NCI-H460 (cell line): Measurements from ENCODE around the gene CTXND1. TPM values are rescaled to one million over a fixed set of nuclear protein-coding genes. Genes with fewer than 3 reads are reported as not detected.

Source experiments
- DNase-seq: peaks from one replicate; pipeline ENCODE4 v3.0.0-alpha.2; 2016; ENCODE audit warnings: low read depth; ENCODE audit errors: extremely low read depth
- total RNA-seq: library from RNA; depleted of rRNA; stranded (reverse); fragments of >200 nt; shearing (Covaris generic); gene quantifications from 2 replicates; pipeline ENCODE4 v1.2.3, GENCODE V29; 2014

Gene CTXND1
- total RNA-seq, 1 experiment from 2014 or later: not detected

DNA sequence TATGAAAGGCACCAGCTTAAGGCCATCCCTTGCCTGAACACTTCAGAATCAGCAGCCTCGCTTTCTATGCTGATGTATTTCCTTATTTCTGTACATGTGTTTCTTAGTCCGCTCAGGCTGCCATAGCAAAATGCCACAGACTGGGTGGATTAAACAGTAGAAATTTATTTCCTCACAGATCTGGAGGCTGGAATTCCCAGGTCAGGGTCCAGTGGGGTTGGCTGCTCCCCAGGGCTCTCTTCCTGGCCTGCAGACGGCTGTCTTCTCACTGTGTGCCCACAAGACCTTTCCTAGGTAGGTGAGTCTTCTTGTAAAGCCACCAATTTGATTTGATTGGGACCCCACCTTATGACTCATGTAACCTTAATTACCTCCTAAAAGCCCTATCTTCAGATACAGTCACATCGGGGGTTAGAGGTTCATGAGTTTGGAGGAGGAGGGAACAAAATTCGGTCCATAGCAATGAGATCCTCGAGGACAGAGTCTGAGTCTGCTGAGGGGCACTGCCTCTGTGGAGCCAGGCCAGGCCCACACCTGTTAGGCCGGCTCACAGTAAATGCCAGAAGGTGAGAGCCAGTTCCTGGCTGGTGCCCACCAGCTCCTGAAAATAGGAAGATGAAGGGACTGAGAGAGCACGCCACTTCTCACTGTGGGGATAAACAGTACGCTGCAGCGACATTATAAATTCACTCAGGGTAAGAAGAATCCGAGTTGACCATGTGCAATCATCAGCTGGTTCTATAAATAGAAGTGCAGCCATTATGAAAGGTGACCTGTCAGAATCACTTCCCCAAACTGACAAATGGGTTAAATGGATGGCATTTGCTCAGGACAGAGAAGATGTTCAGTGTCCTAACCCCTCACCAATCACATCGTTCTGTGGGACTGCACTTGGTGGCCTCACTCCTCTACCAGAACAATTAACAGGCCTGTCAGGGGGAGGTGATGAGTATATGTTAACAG, 41.1 kb downstream of the CTXND1 start:
- DNase-seq: no peak

DNA sequence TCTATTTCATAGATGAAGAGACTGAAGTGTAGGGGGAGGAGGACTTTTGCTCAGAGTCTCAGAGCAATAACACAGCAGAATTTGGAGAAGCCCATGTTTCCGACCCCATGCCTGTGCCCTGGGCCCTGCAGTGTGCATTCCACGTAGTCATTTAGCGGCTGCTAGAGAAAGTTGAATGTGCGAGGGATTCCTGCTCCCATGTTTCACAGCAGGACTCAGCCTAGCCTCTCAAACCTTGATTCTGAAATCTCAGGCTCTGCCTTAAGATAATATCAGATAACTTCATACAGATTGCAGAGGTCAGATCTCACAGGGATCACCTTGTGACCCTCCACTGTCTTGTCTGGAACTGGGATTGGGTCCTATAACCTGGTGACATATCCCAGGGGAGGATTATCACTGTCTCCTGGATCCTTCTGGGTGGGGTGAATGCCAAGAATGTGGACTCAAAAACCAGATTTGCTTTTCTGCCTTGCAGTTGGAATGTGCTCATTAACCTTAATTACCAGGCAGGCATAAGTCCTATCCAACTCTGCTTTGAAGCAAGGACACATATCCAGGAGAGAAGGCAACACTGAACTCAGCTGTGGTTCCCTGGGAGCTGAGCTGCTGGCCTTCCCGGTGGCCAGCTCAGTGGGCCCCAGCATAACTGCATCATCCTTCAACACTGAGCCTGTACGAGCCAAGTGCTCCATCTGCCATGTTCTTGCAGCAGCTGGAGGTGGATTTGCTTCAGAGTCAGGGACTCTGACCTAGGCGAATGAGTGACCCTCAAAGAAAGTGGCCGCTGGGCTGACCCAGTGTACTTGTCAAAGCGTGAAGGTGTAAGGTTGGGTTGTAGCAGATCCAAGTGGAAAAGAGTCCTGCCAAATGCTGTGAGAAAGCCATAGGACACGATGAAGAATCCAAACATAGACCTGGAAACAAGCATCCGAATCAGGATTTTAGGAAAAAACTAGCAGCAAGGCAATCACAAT, 43.0 kb downstream of the CTXND1 start:
- DNase-seq: no peak

- no peak for DNase-seq
Observed at GRCh38 chr15:80207887-80208286, 44.1 kb downstream of the CTXND1 start.

DNA sequence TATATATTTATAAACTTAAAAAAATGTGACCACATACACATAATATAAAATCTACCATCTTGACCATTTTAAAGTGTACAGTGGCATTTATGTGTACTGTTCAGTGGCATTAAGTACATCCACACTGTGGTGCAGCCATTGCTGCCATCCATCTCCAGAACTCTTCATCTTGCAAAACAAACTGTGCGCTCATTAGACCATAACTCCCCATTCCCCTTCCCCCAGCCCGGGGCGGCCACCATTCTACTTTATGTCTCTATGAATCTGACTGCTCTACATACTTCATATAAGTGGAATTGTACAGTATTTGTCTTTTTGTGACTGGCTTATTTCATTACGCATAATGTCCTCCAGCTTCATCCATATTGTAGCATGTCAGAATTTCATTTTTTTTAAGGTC, 47.8 kb downstream of the CTXND1 start:
- DNase-seq: no peak

DNA sequence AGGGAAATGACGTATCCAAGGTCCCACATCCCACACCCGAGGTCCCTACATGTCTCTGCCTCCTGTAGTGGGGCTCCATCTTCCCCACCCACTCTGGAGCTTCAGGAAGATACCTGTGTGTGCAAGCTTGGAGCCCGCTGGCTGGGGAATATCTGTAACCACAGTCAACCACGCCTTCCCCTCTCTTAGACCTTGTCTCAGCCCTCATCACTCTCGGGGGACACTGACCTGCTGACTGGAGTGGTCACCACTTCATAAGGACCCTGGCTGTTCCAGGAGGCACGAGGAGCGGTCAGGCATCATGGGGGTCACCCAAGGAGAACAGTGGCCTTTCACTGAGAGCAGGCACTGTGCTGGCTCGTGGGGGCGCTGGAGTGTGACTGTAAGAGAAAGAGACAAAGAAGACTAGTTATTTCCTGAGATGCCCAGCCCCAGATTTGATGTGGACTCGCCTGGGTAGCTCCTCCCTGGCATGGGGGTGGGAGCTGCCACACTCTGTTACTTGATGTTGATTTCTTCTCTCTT, 48.6 kb downstream of the CTXND1 start:
- no peak for DNase-seq

GRCh38 chr15:80202641-80203360, 49.2 kb downstream of the CTXND1 start:
- no peak for DNase-seq

DNA sequence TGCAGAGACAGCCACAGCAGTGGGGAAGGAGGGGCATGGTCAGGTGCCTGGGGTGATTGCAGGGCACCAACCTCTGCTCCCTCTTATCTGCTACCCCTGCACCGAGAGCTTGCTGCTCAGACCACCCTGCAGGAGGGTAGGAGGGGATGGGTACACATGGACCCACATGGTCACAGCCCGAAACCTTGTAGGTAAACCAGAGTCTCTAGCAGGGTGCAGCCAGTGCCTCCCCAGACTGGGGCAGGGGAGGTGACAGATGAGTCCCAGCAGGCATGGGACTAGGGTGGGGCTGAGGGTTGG, 50.0 kb downstream of the CTXND1 start:
- DNase-seq: no peak

- no peak for DNase-seq
Observed at GRCh38 chr15:80201256-80202015, 50.6 kb downstream of the CTXND1 start.

DNA sequence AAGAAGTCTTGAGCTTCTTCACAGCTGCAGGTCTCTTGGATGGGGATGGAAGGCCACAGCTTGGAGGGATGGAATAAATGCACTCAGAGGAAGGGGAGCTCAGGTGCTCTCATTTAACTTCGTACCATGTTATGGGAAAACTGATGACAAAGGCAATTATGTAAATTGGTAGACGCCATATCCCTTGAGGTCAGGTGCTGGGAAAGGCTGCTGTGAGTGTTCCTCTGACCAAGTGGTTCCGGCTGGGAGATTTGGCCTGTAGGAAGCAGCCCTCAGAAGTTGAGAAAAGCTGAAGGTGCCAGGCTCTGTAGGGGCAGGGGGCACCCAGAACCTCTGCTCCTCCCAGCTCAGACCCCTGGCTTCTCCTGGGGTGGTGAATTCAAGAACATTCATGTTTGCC, 52.1 kb downstream of the CTXND1 start:
- DNase-seq: no peak

DNA sequence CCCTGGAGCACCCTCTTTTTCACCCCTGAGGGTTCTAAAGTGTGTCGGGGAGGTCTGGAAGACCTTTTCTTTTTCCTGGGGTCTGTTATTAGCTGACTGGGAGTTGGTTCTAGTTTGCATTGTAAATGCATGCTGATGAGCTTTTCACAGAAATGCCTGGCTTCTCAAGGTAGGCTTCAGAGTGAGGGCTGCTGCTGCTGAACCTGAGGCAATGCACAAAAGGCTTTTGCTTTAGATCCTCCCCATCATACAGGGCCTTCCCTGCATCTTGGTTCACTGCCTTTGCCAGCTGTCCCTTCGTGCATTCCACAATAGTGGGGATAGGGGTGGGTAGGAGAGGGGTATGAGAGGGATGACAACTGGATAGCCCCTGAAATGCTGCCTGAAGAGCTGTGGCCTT, 52.6 kb downstream of the CTXND1 start:
- no peak for DNase-seq

- DNase-seq: no peak
Observed at GRCh38 chr15:80194914-80195313, 57.1 kb downstream of the CTXND1 start.

GRCh38 chr15:80194186-80194585, 57.8 kb downstream of the CTXND1 start:
- DNase-seq: no peak

DNA sequence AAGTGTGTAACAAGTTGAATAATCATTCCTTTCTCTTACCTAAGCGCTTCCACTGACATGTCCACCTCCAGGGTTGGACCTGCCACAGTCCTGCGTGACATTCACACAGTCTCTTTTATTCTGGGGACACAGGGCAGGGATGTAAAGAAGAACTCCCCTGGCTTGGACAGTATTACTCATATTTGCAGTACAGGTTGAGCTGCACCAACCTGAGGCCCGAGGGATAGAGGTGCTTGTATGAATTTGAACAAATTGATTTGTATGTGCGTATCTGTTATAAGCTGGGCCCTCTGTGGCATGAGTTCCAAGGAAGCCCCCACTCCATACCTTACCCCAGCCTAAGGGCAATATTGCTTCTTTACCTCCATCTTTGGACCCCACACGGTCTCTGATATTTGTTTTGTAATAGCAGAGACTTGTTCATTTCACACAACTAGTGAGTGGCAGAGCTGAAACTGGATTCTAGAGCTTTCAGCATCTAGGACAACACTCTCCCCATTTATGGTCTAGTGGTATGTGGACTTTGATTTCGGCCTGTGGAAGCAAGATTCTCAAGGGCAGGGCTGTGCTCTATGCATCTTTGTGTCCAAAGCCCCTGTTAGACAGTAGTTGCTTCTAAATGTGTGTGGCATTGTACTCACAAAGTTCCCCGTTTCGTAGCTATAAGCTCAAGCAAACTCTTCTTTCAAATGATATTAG, 60.0 kb downstream of the CTXND1 start:
- no peak for DNase-seq

- DNase-seq: no peak
Observed at GRCh38 chr15:80191198-80191597, 60.8 kb downstream of the CTXND1 start.

GRCh38 chr15:80188251-80188650, 63.8 kb downstream of the CTXND1 start:
- no peak for DNase-seq

DNA sequence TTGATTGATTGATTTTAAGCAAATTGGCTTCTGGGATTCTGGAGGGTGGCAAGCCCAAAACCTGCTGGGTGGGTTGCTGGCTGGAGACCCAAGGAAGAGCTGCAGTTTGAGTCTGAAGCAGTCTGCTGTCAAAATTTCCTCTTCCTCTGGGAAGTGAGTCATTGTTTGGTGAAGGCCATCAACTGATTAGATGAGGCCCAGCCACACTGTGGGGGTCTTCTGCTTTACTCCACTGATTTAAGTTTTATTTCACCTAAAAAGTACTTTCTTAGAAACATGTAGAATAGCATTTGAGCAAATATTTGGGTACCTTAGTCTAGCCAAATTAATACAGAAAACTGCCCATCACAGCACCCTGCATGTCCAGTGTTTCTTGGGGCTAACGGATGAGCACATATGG, 65.4 kb downstream of the CTXND1 start:
- no peak for DNase-seq

GRCh38 chr15:80186066-80186465, 65.9 kb downstream of the CTXND1 start:
- no peak for DNase-seq

DNA sequence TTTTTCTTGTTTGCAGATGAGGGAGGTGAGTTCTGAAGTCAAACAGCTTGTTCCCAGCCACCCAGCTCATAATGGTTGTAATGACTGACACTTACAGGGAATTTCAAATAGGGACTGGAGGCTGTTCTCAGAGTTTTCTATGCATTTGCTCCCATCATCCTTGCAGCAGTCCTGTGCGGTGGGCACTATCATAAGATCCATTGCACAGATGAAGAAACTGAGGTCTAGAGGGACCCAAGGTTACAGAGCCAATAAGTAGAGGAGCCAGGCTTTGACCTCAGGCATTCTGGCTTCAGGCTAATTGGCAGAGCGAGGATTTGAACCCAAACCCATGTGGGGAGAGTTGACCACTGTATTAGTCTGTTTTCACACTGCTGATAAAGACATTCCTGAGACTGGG, 66.9 kb downstream of the CTXND1 start:
- no peak for DNase-seq

- DNase-seq: no peak
Observed at GRCh38 chr15:80184554-80184953, 67.5 kb downstream of the CTXND1 start.
